NCI-H510A (cell line): ENCODE data around the gene PDXDC1.
"Not testable (repeated sequence)": the region's sequence is repeated elsewhere in the genome, so short reads cannot be mapped to it uniquely, and the experiment has no call there.

Source experiments
- DNase-seq: peaks from one replicate; lab custom pipeline; 2025; lab: John Stamatoyannopoulos, UW

Gene PDXDC1, protein sequence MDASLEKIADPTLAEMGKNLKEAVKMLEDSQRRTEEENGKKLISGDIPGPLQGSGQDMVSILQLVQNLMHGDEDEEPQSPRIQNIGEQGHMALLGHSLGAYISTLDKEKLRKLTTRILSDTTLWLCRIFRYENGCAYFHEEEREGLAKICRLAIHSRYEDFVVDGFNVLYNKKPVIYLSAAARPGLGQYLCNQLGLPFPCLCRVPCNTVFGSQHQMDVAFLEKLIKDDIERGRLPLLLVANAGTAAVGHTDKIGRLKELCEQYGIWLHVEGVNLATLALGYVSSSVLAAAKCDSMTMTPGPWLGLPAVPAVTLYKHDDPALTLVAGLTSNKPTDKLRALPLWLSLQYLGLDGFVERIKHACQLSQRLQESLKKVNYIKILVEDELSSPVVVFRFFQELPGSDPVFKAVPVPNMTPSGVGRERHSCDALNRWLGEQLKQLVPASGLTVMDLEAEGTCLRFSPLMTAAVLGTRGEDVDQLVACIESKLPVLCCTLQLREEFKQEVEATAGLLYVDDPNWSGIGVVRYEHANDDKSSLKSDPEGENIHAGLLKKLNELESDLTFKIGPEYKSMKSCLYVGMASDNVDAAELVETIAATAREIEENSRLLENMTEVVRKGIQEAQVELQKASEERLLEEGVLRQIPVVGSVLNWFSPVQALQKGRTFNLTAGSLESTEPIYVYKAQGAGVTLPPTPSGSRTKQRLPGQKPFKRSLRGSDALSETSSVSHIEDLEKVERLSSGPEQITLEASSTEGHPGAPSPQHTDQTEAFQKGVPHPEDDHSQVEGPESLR

GRCh38 chr16:14974656-14975417, at the start of gene PDXDC1:
TSS of gene PDXDC1 (plus strand) at chr16:14975026. CDS start at chr16:14975200, 174 bp downstream.
- peak; percentile 79 for DNase-seq

GRCh38 chr16:14928064-14928714, 46.6 kb upstream of the PDXDC1 start:
- DNase-seq: not testable (repeated sequence)

DNA sequence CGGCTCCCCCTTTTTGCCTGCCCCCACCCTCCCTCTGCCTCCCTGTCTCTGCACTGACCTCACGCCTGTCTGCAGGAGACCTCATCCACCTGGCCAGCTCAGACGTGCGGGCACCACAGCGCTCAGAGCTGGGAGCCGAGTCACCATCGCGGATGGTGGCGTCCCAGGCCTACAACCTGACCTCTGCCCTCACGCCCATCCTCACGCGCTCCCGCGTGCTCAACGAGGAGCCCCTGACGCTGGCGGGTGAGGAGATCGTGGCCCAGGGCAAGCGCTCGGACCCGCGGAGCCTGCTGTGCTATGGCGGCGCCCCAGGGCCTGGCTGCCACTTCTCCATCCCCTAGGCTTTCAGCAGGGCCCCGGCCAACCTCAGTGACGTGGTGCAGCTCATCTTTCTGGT, 45.6 kb upstream of the PDXDC1 start:
- DNase-seq: not testable (repeated sequence)

DNA sequence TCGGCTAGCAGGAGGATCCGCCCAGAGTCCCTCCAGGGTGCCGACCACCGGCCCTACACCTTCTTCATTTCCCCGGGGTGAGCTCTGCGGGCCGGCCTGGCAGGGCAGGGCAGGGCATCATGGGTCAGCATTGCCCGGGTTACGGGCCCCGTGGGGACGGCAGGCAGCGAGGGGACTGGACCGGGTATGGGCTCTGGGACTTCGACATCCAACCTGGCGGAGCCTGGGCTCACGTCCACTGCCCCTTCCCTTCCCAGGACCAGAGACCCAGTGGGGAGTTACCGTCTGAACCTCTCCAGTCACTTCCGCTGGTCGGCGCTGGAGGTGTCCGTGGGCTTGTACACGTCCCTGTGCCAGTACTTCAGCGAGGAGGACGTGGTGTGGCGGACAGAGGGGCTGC, 44.6 kb upstream of the PDXDC1 start:
- DNase-seq: not testable (repeated sequence)

GRCh38 chr16:14930971-14931370, 43.9 kb upstream of the PDXDC1 start:
- DNase-seq: not testable (repeated sequence)

DNA sequence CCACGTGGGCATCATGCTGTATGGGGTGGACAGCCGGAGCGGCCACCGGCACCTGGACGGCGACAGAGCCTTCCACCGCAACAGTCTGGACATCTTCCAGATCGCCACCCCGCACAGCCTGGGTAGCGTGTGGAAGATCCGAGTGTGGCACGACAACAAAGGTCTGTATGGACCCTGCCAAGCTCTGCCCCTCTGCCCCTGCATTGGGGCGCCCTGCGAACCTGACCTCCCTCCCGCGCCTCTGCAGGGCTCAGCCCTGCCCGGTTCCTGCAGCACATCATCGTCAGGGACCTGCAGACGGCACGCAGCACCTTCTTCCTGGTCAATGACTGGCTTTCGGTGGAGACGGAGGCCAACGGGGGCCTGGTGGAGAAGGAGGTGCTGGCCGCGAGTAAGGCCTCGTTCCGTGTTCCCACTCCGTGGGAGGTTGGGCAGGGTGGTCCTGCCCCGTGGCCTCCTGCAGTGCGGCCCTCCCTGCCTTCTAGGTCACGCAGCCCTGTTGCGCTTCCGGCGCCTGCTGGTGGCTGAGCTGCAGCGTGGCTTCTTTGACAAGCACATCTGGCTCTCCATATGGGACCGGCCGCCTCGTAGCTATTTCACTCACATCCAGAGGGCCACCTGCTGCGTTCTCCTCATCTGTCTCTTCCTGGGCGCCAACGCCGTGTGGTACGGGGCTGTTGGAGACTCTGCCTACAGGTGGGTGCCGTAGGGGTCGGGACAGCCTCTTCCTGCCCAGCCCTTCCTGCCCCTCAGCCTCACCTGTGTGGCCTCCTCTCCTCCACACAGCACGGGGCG, 42.0 kb upstream of the PDXDC1 start:
- DNase-seq: not testable (repeated sequence)

DNA sequence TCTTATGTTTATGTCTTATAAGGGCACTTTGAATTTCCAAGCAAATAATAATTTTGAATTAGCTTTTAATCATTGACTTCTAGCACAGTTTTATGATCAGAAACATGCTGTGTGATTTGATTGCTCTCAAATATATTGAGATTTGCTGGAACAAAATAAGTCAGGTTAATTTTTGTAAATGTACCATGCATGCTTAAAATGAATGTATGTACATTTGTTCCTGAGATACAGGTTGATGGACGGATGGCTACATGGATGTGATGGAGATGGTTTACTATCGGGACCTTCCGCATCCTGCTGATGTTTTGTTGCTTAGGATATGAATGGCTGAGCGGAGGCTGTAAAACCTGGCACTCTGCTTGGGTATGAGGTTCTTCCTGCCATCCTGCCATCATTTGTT, 37.7 kb upstream of the PDXDC1 start, which contains the start of gene NPIPA1:
Gene NPIPA1 (plus strand): TSS at position 301 of the 400 bp plus-strand sequence. CDS start 0 bp downstream, at position 301.
- not testable (repeated sequence) for DNase-seq

GRCh38 chr16:14937994-14938393, 36.8 kb upstream of the PDXDC1 start:
- not testable (repeated sequence) for DNase-seq

GRCh38 chr16:14942686-14943085, 32.1 kb upstream of the PDXDC1 start:
- DNase-seq: not testable (repeated sequence)

DNA sequence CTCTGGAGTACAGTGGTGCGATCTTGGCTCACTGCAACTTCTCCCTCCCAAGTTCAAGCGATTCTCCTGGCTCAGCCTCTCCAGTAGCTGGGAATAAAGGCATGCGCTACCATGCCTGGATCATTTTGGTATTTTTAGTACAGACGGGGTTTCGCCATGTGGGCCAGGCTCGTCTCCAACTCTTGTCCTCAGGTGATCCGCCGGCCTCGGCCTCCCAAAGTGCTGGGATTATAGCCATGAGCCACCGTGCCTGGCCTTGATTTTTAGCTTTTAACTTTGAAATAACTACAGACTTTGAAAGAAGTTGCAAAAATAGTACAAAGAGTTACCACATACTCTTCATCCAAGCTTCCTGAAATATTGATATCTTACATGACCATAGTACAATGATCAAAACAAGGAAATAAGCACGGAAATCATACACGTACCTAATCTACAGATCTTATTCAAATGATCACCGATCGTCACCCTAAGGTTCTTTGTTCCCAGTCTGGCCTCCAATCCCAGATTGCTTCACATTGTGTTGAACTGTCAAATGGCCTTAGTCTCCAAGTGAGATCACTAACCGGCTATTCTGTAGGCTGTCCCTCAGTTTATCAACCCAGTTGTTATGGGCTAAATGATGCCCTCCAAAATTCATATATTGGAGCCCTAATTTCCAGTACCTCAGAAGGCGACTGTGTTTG, 19.1 kb upstream of the PDXDC1 start:
- no peak for DNase-seq

- DNase-seq: no peak
These were observed 17.1 kb upstream of the PDXDC1 start for GRCh38 chr16:14957576-14958322.

- DNase-seq: no peak
These were observed 16.6 kb upstream of the PDXDC1 start for GRCh38 chr16:14958323-14958600.

- DNase-seq: no peak
These were observed 15.9 kb upstream of the PDXDC1 start for GRCh38 chr16:14958970-14959369.

GRCh38 chr16:14961405-14962186, 13.2 kb upstream of the PDXDC1 start:
- DNase-seq: no peak

DNA sequence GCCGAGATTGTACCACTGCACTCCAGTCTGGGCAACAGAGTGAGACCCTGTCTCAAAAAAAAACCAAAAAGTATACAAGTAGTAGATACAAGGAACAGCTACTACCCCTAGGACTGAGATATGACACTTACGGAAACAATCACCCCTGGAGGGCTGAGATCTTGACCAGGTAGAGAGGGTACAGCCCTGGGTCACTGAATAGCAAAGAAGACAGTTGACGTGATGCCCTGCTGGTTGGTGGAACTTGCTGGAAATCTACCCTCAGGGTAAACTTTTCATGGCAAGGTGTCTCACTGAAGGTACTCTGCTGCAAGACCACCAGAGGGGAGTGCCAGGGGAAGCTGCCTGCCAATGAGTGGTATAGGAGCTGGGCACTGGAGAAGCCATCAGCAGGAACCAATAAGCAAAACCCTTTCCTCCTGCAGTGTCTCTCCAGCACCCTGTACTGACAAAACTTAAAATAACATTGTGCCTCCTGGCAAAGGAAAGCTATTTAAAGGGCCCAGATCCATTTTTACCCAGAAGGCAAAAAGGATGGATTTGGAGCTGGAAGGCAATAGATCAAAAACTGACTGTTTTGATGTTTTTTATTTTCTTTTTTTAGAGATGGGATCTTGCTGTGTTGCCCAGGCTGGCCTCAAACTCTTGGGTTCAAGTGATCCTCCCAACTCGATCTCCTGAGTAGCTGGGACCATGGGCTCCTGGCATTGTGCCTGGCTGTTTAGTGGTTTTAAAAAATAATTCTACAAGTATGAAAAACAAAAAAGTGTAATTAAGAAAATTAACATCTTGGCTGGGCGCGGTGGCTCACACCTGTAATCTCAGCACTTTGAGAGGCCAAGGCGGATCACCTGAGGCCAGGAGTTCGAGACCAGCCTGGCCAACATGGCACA, 11.3 kb upstream of the PDXDC1 start:
- DNase-seq: no peak

- DNase-seq: no peak
These were observed 9.5 kb upstream of the PDXDC1 start for GRCh38 chr16:14965328-14965727.

DNA sequence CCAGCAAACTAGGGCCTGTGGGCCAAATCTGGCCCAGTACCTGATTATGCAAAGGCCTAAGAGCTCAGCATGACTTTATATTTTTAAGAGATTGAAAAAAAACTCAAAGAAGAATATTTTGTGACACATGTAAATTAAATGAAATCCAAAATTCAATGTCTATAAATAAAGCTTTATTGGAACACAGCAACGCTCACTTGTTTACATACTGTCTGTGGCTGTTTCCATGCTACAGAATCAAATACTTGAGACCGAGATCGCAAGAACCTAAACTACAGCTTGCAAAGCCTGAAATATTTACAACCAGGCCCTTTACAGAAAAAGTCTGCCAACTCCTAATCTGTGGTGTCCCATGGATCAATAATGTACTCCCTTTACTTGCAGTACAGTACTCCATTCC, 5.0 kb upstream of the PDXDC1 start:
- not testable (repeated sequence) for DNase-seq
